Glomerular visceral epithelial cell (primary cell): Measurements from ENCODE around the gene CPNE4.

Source experiments
- DNase-seq: peaks from one replicate; pipeline ENCODE4 v3.0.0-alpha.2; 2016; ENCODE audit errors: extremely low spot score

Gene CPNE4

GRCh38 chr3:131735544-131735943 is 299.3 kb downstream of the CPNE4 start:
- DNase-seq = no peak

- DNase-seq = no peak
Observed at GRCh38 chr3:131735116-131735515, 299.7 kb downstream of the CPNE4 start.

GRCh38 chr3:131733086-131733841 is 301.6 kb downstream of the CPNE4 start:
- no peak for DNase-seq

GRCh38 chr3:131731709-131732108 is 303.1 kb downstream of the CPNE4 start:
- no peak for DNase-seq

GRCh38 chr3:131730581-131730980 is 304.2 kb downstream of the CPNE4 start:
- no peak for DNase-seq

- no peak for DNase-seq
Observed at GRCh38 chr3:131729643-131730017, 305.2 kb downstream of the CPNE4 start.

- no peak for DNase-seq
Observed at GRCh38 chr3:131728898-131729642, 305.7 kb downstream of the CPNE4 start.

GRCh38 chr3:131725414-131725813 is 309.4 kb downstream of the CPNE4 start:
- DNase-seq = no peak

GRCh38 chr3:131723343-131723742 is 311.5 kb downstream of the CPNE4 start:
- no peak for DNase-seq

- DNase-seq = no peak
Observed at GRCh38 chr3:131717493-131717892, 317.3 kb downstream of the CPNE4 start.

- no peak for DNase-seq
Observed at GRCh38 chr3:131716943-131717342, 317.9 kb downstream of the CPNE4 start.

- DNase-seq = no peak
Observed at GRCh38 chr3:131716007-131716406, 318.8 kb downstream of the CPNE4 start.

- no peak for DNase-seq
Observed at GRCh38 chr3:131714585-131715220, 320.1 kb downstream of the CPNE4 start.

GRCh38 chr3:131713416-131714123 is 321.2 kb downstream of the CPNE4 start:
- no peak for DNase-seq

- DNase-seq = no peak
Observed at GRCh38 chr3:131712662-131713061, 322.2 kb downstream of the CPNE4 start.

GRCh38 chr3:131711114-131711768 is 323.6 kb downstream of the CPNE4 start:
- no peak for DNase-seq

- no peak for DNase-seq
Observed at GRCh38 chr3:131708241-131708640, 326.6 kb downstream of the CPNE4 start.

- peak; percentile 17 for DNase-seq
Observed at GRCh38 chr3:131705558-131706051, 329.2 kb downstream of the CPNE4 start.

GRCh38 chr3:131705099-131705498 is 329.7 kb downstream of the CPNE4 start:
- DNase-seq = no peak

GRCh38 chr3:131704098-131704497 is 330.7 kb downstream of the CPNE4 start:
- no peak for DNase-seq

GRCh38 chr3:131702146-131702545 is 332.7 kb downstream of the CPNE4 start:
- DNase-seq = no peak
